HCT116 (cell line): ENCODE results near the gene RARG. TPM values are rescaled to one million over a fixed set of nuclear protein-coding genes. Genes with fewer than 3 reads are reported as not detected.

Source experiments
- ATAC-seq: fragments of 200-7000 bp; cut with Tn5 transposase; 2 replicates; pipeline ENCODE4 v1.9.1; 2020; ENCODE audit warnings: mild to moderate bottlenecking, moderate library complexity
- BruUV-seq: library from RNA; stranded (reverse); fragments of 400-500 nt; replicated peaks from 2 replicates; lab custom pipeline; 2021; lab: Mats Ljungman, UMichigan
- CTCF ChIA-PET: fragments of 300-600 bp; sonication (Branson Sonifier 250); formaldehyde crosslinking; loops from one replicate; lab custom pipeline; 2021; ENCODE audit warnings: antibody characterized with exemption; lab: Charles Lee
- POLR2A ChIA-PET: fragments of 300-600, 350-600 bp; sonication (Branson Sonifier 250); formaldehyde crosslinking; loops from one replicate; lab custom pipeline; 2021; ENCODE audit warnings: antibody characterized with exemption; lab: Charles Lee
- RAD21 ChIA-PET, 2 experiments: fragments of 300-600 bp; sonication (Branson Sonifier 250); formaldehyde crosslinking; loops; one replicate each; lab custom pipeline; 2023; ENCODE audit warnings: low total read pairs in 2 of 2; ENCODE audit not compliant: uncharacterized antibody in 2 of 2, unreplicated experiment in 2 of 2, low non-redundant PET in 1 of 2; lab: Charles Lee
- DNase-seq: peaks from one replicate; pipeline ENCODE4 v3.0.0-alpha.2; 2010; ENCODE audit warnings: low read depth, low spot score
- H2AFZ ChIP-seq: fragments of 200-600 bp; shearing (Covaris generic), sonication (generic); 2 replicates; pipeline ENCODE4 v1.6.1; 2017; ENCODE audit warnings: low read depth, mixed run types, mixed read lengths, antibody characterized with exemption, low read length; ENCODE audit not compliant: poor library complexity, severe bottlenecking
- H3K27ac ChIP-seq: 2 replicates; pipeline ENCODE4 v1.5.1; 2012; ENCODE audit warnings: low read depth, low read length
- H3K27me3 ChIP-seq: fragments of 200-600 bp; sonication (generic); 2 replicates; pipeline ENCODE4 v1.6.1; 2016; ENCODE audit warnings: mixed run types, low read length, mixed read lengths; ENCODE audit not compliant: insufficient read depth
- H3K36me3 ChIP-seq, 2 experiments: fragments of 200-500 bp in 1 of 2; fragments of 200-600 bp in 1 of 2; sonication (Bioruptor generic) in 1 of 2; sonication (generic) in 1 of 2; 2 replicates each; pipeline versions ENCODE4 v1.5.1 to v1.6.1; 2014 to 2016; ENCODE audit warnings: low read length in 2 of 2, inconsistent platforms in 1 of 2, mixed read lengths in 1 of 2, mixed run types in 1 of 2; ENCODE audit not compliant: insufficient read depth in 2 of 2, control insufficient read depth in 1 of 2
- H3K4me1 ChIP-seq, 2 experiments: fragments of 200-600 bp in 1 of 2; sonication (generic) in 1 of 2; 2 replicates each; pipeline versions ENCODE4 v1.5.1 to v1.6.1; 2012 to 2017; ENCODE audit warnings: low read length in 2 of 2, inconsistent platforms in 1 of 2, mild to moderate bottlenecking in 1 of 2, mixed read lengths in 1 of 2, mixed run types in 1 of 2, moderate library complexity in 1 of 2; ENCODE audit not compliant: insufficient read depth in 2 of 2, control insufficient read depth in 1 of 2
- H3K4me2 ChIP-seq: fragments of 200-600 bp; sonication (generic); 2 replicates; pipeline ENCODE4 v1.6.1; 2017; ENCODE audit warnings: mixed run types, low read length, mixed read lengths
- H3K4me3 ChIP-seq, 2 experiments: fragments of 200-600 bp in 1 of 2; sonication (generic) in 1 of 2; replicated peaks in 1 of 2; 2 replicates each; pipeline ENCODE4 v1.5.1; 2011 to 2016; ENCODE audit warnings: low read length in 2 of 2, control low read depth in 1 of 2, low read depth in 1 of 2, mild to moderate bottlenecking in 1 of 2, mixed read lengths in 1 of 2, mixed run types in 1 of 2
- H3K79me2 ChIP-seq: fragments of 200-600 bp; sonication (generic); 2 replicates; pipeline ENCODE4 v1.6.1; 2017; ENCODE audit warnings: mild to moderate bottlenecking, mixed run types, low read length, moderate library complexity, mixed read lengths; ENCODE audit not compliant: insufficient read depth
- H3K9ac ChIP-seq: fragments of 200-600 bp; sonication (generic); 2 replicates; pipeline ENCODE4 v1.6.1; 2016; ENCODE audit warnings: low read length, mixed read lengths
- H3K9me2 ChIP-seq: fragments of 200-600 bp; sonication (generic), shearing (Covaris generic); 2 replicates; pipeline ENCODE4 v1.6.1; 2017; ENCODE audit warnings: mixed run types, mild to moderate bottlenecking, moderate library complexity; ENCODE audit not compliant: insufficient read depth
- H3K9me3 ChIP-seq, 2 experiments: fragments of 200-500 bp in 1 of 2; fragments of 200-600 bp in 1 of 2; sonication (Bioruptor generic) in 1 of 2; sonication (generic) in 1 of 2; 2 replicates each; pipeline ENCODE4 v1.6.1; 2014 to 2017; ENCODE audit warnings: low read length in 2 of 2, mixed read lengths in 2 of 2, inconsistent platforms in 1 of 2, low read depth in 1 of 2, mild to moderate bottlenecking in 1 of 2, mixed run types in 1 of 2, moderate library complexity in 1 of 2; ENCODE audit not compliant: control insufficient read depth in 1 of 2, insufficient read depth in 1 of 2
- H4K20me1 ChIP-seq: fragments of 200-600 bp; sonication (generic), shearing (Covaris generic); 2 replicates; pipeline ENCODE4 v1.6.1; 2017; ENCODE audit warnings: mixed run types, mild to moderate bottlenecking, moderate library complexity; ENCODE audit not compliant: insufficient read depth
- ATF3 ChIP-seq: IDR thresholded peaks from 2 replicates; pipeline ENCODE4 v1.6.1; 2012
- CBX3 ChIP-seq: IDR thresholded peaks from 2 replicates; pipeline ENCODE4 v1.6.1; 2012; ENCODE audit warnings: low read depth
- CEBPB ChIP-seq: IDR thresholded peaks from 2 replicates; pipeline ENCODE4 v1.6.1; 2012; ENCODE audit warnings: low read depth
- CTCF ChIP-seq, 3 experiments: fragments of 200-600 bp in 1 of 3; sonication (generic) in 1 of 3; IDR thresholded peaks in 2 of 3; conservative IDR thresholded peaks in 1 of 3; 2 replicates each; pipeline ENCODE4 v1.5.1; 2012 to 2017; ENCODE audit warnings: low read depth in 2 of 3, low read length in 2 of 3, antibody characterized with exemption in 1 of 3, borderline replicate concordance in 1 of 3, control low read depth in 1 of 3, mild to moderate bottlenecking in 1 of 3, mixed read lengths in 1 of 3, mixed run types in 1 of 3, moderate library complexity in 1 of 3; ENCODE audit not compliant: insufficient read depth in 1 of 3
- EGR1 ChIP-seq: IDR thresholded peaks from 2 replicates; pipeline ENCODE4 v1.6.1; 2012; ENCODE audit warnings: low read depth
- ELF1 ChIP-seq: IDR thresholded peaks from 2 replicates; pipeline ENCODE4 v1.6.1; 2012; ENCODE audit warnings: low read depth, borderline replicate concordance
- EZH2 ChIP-seq: fragments of 200-600 bp; sonication (generic); IDR thresholded peaks from 2 replicates; pipeline ENCODE4 v1.6.1; 2017; ENCODE audit warnings: antibody characterized with exemption, mixed run types
- EZH2phosphoT487 ChIP-seq: fragments of 200-600 bp; IDR thresholded peaks from 2 replicates; pipeline ENCODE4 v1.6.1; 2018; ENCODE audit warnings: antibody characterized with exemption, borderline replicate concordance
- FOSL1 ChIP-seq: IDR thresholded peaks from 2 replicates; pipeline ENCODE4 v1.6.1; 2012; ENCODE audit warnings: low read depth
- JUND ChIP-seq: IDR thresholded peaks from 2 replicates; pipeline ENCODE4 v1.6.1; 2012
- MAX ChIP-seq: IDR thresholded peaks from 2 replicates; pipeline ENCODE4 v1.6.1; 2012
- POLR2A ChIP-seq: IDR thresholded peaks from 2 replicates; pipeline ENCODE4 v1.7.0; 2011; ENCODE audit warnings: borderline replicate concordance; ENCODE audit not compliant: insufficient read depth, insufficient read length; ENCODE audit errors: extremely low read depth
- POLR2AphosphoS5 ChIP-seq: IDR thresholded peaks from 2 replicates; pipeline ENCODE4 v1.6.1; 2011; ENCODE audit warnings: mild to moderate bottlenecking, low read depth, low read length, moderate library complexity
- RAD21 ChIP-seq: IDR thresholded peaks from 2 replicates; pipeline ENCODE4 v1.6.1; 2012; ENCODE audit warnings: low read depth, mild to moderate bottlenecking
- REST ChIP-seq: IDR thresholded peaks from 2 replicates; pipeline ENCODE4 v1.6.1; 2012; ENCODE audit warnings: low read depth
- SIN3A ChIP-seq: IDR thresholded peaks from 2 replicates; pipeline ENCODE4 v1.6.1; 2012; ENCODE audit warnings: low read depth
- SP1 ChIP-seq: IDR thresholded peaks from 2 replicates; pipeline ENCODE4 v1.6.1; 2012; ENCODE audit warnings: low read depth
- SRF ChIP-seq: IDR thresholded peaks from 2 replicates; pipeline ENCODE4 v1.6.1; 2012; ENCODE audit warnings: low read depth
- TCF7L2 ChIP-seq: IDR thresholded peaks from 2 replicates; pipeline ENCODE4 v1.7.0; 2011; ENCODE audit warnings: borderline replicate concordance, inconsistent platforms; ENCODE audit not compliant: insufficient read depth, insufficient read length; ENCODE audit errors: extremely low read depth
- YY1 ChIP-seq: IDR thresholded peaks from 2 replicates; pipeline ENCODE4 v1.6.1; 2011; ENCODE audit warnings: low read length, low read depth, moderate library complexity, mild to moderate bottlenecking; ENCODE audit not compliant: insufficient replicate concordance; ENCODE audit errors: extremely low read depth
- ZFX ChIP-seq: fragments of 450-650 bp; IDR thresholded peaks from 2 replicates; pipeline ENCODE4 v1.6.1; 2017
- ZNF274 ChIP-seq: fragments of 200-500 bp; sonication (Bioruptor generic); IDR thresholded peaks from 2 replicates; pipeline ENCODE4 v1.6.1; 2014; ENCODE audit warnings: mild to moderate bottlenecking, low read depth, low read length, inconsistent platforms
- intact Hi-C: fragments of 100-400 bp; cut with micrococcal nuclease; formaldehyde crosslinking; loops from 2 replicates; pipeline ENCODE4 v1.10.0; 2022
- total RNA-seq: library from RNA; stranded (reverse); gene quantifications from one replicate; pipeline ENCODE4 v1.2.1, GENCODE V29; 2021; ENCODE audit not compliant: unreplicated experiment

Gene RARG
- total RNA-seq, 1 experiment from 2014 or later = 68.9 TPM

- H3K4me1 ChIP-seq = peaks cover 11 to 28% of the 10 kb centered on the region in 2 experiments
- H3K9me3 ChIP-seq = no peaks in the 10 kb centered on the region
- peak within 1 kb of the TSS; percentile 61 for H3K27ac ChIP-seq
- intact Hi-C loops = loop anchor here (1.0 kb wide), 1 partner anchor 49 kb away; no protein-coding TSS in a partner anchor
- no peaks in the 10 kb centered on the region for H3K27me3 ChIP-seq
- peak; percentile 38 for DNase-seq
- H3K79me2 ChIP-seq = peaks cover 25% of the 10 kb centered on the region
- ChIA-PET RAD21 (interaction anchor here in 1 of 2 experiments (1.2 kb wide), 1 partner anchor 17 kb away, joined by 3 read pairs; a partner anchor contains a TSS), CTCF (interaction anchor here (0.7 to 1.5 kb wide), 7 partner anchors 9 to 202 kb away, joined by 3 to 7 read pairs (median 4); no protein-coding TSS in a partner anchor), POLR2A (interaction anchor here (0.7 to 1.0 kb wide), 3 partner anchors 14 to 71 kb away, joined by 3 read pairs; partner anchors contain the start of gene AAAS)
- peak within 1 kb of the TSS; percentile 56 for H2AFZ ChIP-seq
- BruUV-seq = no TSS peak
- peaks cover 6 to 21% of the 10 kb centered on the region in 2 experiments; a peak in 2 of 4 replicates for H3K36me3 ChIP-seq
- H3K9ac ChIP-seq = peak within 1 kb of the TSS; percentile 81
- H3K4me3 ChIP-seq = peak within 1 kb of the TSS; percentile 65 to 81
- no peaks in the 10 kb centered on the region for H4K20me1 ChIP-seq
- peak; percentile 91 for ATAC-seq
- peak within 1 kb of the TSS; percentile 72 for H3K4me2 ChIP-seq
- no peaks in the 10 kb centered on the region for H3K9me2 ChIP-seq
- TF ChIP-seq MAX = peak; percentile 80
- no peak; the same call in 1 of the 2 replicates for TF ChIP-seq ELF1
- TF ChIP-seq ZFX = peak; percentile 79; the same call in 1 of the 2 replicates
- no peak for TF ChIP-seq ATF3
- no peak for TF ChIP-seq CEBPB
- TF ChIP-seq EZH2phosphoT487 = no peak
- TF ChIP-seq ZNF274 = no peak
- no peak for TF ChIP-seq TCF7L2
- TF ChIP-seq RAD21 = peak; percentile 53
- TF ChIP-seq SRF = no peak
- TF ChIP-seq CTCF (IDR thresholded peaks at IDR 0.05 in 2 of 3, conservative IDR thresholded peaks at IDR 0.05 in 1 of 3; ENCODE audit: borderline replicate concordance in 1 of 3, insufficient read depth in 1 of 3, low read depth in 2 of 3, low read length in 2 of 3) = peak in 1 of 3 experiments; percentile 33; a peak in 3 of 6 replicates
- peak; percentile 84 for TF ChIP-seq SP1
- TF ChIP-seq YY1 = no peak
- no peak for TF ChIP-seq EZH2
- TF ChIP-seq SIN3A = peak; percentile 86
- TF ChIP-seq FOSL1 = no peak
- no peak for TF ChIP-seq CBX3
- TF ChIP-seq POLR2A = no peak
- TF ChIP-seq POLR2AphosphoS5 = peak; percentile 76
- TF ChIP-seq REST = no peak
- peak; percentile 98 for TF ChIP-seq EGR1
- no peak for TF ChIP-seq JUND
Measured at GRCh38 chr12:53267999-53268629, 36.1 kb upstream of the RARG start, which contains the start of gene ESPL1. TSS of gene ESPL1 (plus strand) at chr12:53268299. CDS start at chr12:53268767, 468 bp downstream.
